SU-DHL-6 (cell line): ENCODE data around the gene BRDT.

ENCODE experiments used
- H2AFZ ChIP-seq: fragments of 200-600 bp; sonication (generic); 2 replicates; pipeline ENCODE4 v1.6.1; 2014; ENCODE audit warnings: low read depth, mild to moderate bottlenecking, moderate library complexity, mixed read lengths, antibody characterized with exemption, low read length; ENCODE audit not compliant: severe bottlenecking
- H3F3A ChIP-seq: fragments of 200-600 bp; shearing (Covaris generic); 2 replicates; pipeline ENCODE4 v1.6.0; 2016; ENCODE audit warnings: antibody characterized with exemption, mild to moderate bottlenecking; ENCODE audit not compliant: insufficient read depth
- H3K27ac ChIP-seq: fragments of 200-600 bp; sonication (generic); 2 replicates; pipeline ENCODE4 v1.5.1; 2016; ENCODE audit warnings: low read depth, mild to moderate bottlenecking, low read length, moderate library complexity, mixed read lengths
- H3K27me3 ChIP-seq: fragments of 200-600 bp; sonication (generic), shearing (Covaris generic); 2 replicates; pipeline ENCODE4 v1.6.0; 2014; ENCODE audit warnings: mild to moderate bottlenecking, low read length
- H3K36me3 ChIP-seq: fragments of 200-600 bp; sonication (generic); 2 replicates; pipeline ENCODE4 v1.6.1; 2014; ENCODE audit warnings: mild to moderate bottlenecking, low read length, mixed read lengths
- H3K4me2 ChIP-seq: fragments of 300-600, 200-600 bp; shearing (Covaris generic), sonication (generic); 2 replicates; pipeline ENCODE4 v1.6.0; 2014; ENCODE audit warnings: low read length, low read depth, mild to moderate bottlenecking; ENCODE audit not compliant: poor library complexity, severe bottlenecking
- H3K4me3 ChIP-seq: fragments of 200-600 bp; sonication (generic); 2 replicates; pipeline ENCODE4 v1.5.1; 2014; ENCODE audit warnings: antibody characterized with exemption, low read length, mild to moderate bottlenecking, mixed read lengths; ENCODE audit not compliant: insufficient read depth, poor library complexity, severe bottlenecking
- H3K79me2 ChIP-seq: fragments of 200-600 bp; sonication (generic); 2 replicates; pipeline ENCODE4 v1.6.1; 2014; ENCODE audit warnings: mild to moderate bottlenecking, low read length, moderate library complexity; ENCODE audit not compliant: insufficient read depth
- H3K9ac ChIP-seq: fragments of 200-600 bp; sonication (generic); 2 replicates; pipeline ENCODE4 v1.7.0; 2014; ENCODE audit warnings: mild to moderate bottlenecking, low read length
- H3K9me2 ChIP-seq: fragments of 200-600 bp; sonication (generic); replicated peaks from 2 replicates; pipeline ENCODE4 v1.6.1; 2014; ENCODE audit warnings: low read length; ENCODE audit not compliant: insufficient read depth
- H3K9me3 ChIP-seq: fragments of 200-600 bp; sonication (generic); 2 replicates; pipeline ENCODE4 v1.6.1; 2014; ENCODE audit warnings: low read length, mixed read lengths; ENCODE audit not compliant: insufficient read depth
- H4K20me1 ChIP-seq: fragments of 200-600 bp; sonication (generic); 2 replicates; pipeline ENCODE4 v1.6.1; 2014; ENCODE audit warnings: low read depth, mild to moderate bottlenecking, antibody characterized with exemption, low read length, moderate library complexity, mixed read lengths
- CTCF ChIP-seq: fragments of 200-600 bp; sonication (generic); IDR thresholded peaks from one replicate; pipeline ENCODE4 v1.5.1; 2017; ENCODE audit warnings: antibody characterized with exemption, mild to moderate bottlenecking, low read length, moderate library complexity; ENCODE audit not compliant: insufficient read depth, poor library complexity, severe bottlenecking
- EZH2phosphoT487 ChIP-seq: fragments of 200-600 bp; sonication (generic), shearing (Covaris generic); conservative IDR thresholded peaks from 2 replicates; pipeline ENCODE4 v1.6.1; 2018; ENCODE audit warnings: mild to moderate bottlenecking, antibody characterized with exemption, low read length, moderate library complexity, mixed read lengths

Gene BRDT

DNA sequence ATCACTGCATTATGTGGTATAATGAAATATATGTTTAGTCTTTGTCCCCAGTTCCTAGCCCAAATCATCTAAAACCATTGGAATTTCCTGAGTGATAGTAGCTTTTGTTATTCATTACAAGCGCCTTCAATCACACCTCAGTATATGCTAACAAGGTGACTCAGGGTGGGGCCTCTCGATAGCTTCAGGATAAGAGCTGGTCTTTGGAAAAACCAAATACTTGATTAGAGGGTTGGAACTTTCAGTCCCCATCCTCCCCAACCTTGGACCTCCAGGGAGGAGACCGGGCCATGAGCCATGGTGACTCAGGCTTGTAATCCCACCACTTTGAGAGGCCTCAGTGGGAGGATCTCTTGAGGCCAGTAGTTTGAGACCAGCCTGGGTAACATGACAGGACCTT is 5.1 kb upstream of the BRDT start:
- H3K36me3 ChIP-seq: no peaks in the 10 kb centered on the region
- no peak overlapping the region for H3K4me2 ChIP-seq
- H3K4me3 ChIP-seq: no peak overlapping the region
- H3K79me2 ChIP-seq: no peaks in the 10 kb centered on the region
- TF ChIP-seq EZH2phosphoT487: no peak
- no peak for TF ChIP-seq CTCF
- no peaks in the 10 kb centered on the region for H3K27me3 ChIP-seq
- H2AFZ ChIP-seq: no peak overlapping the region
- no peak overlapping the region for H3K27ac ChIP-seq
- no peak overlapping the region for H3K9ac ChIP-seq
- no peaks in the 10 kb centered on the region for H4K20me1 ChIP-seq
- H3K9me2 ChIP-seq: no peaks in the 10 kb centered on the region
- no peaks in the 10 kb centered on the region for H3F3A ChIP-seq
- no peaks in the 10 kb centered on the region for H3K9me3 ChIP-seq

DNA sequence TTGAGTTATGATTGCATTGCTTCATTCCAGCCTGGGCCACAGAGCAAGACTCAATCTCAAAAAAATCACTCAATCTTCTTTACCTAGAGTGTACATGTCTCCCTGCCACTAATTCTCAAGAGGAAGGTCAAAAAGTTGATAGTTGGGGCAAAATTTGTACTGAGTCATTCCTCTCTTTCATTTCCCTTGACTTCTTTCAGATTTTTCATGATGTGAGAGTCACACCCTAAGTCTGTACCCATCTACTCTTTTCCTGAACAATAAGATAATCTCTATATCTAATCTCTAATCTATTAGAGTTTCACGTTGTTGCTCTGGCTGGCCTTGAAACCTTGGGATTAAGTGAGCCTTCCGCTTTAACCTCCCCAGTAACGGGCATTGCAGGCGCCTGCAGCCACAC is 1.1 kb upstream of the BRDT start:
- H2AFZ ChIP-seq: no peak overlapping the region
- no peaks in the 10 kb centered on the region for H3K9me2 ChIP-seq
- H4K20me1 ChIP-seq: no peaks in the 10 kb centered on the region
- no peaks in the 10 kb centered on the region for H3K36me3 ChIP-seq
- no peaks in the 10 kb centered on the region for H3K27me3 ChIP-seq
- no peak overlapping the region for H3K9ac ChIP-seq
- TF ChIP-seq EZH2phosphoT487: no peak
- TF ChIP-seq CTCF: no peak
- no peaks in the 10 kb centered on the region for H3F3A ChIP-seq
- no peak overlapping the region for H3K4me3 ChIP-seq
- no peak overlapping the region for H3K27ac ChIP-seq
- no peaks in the 10 kb centered on the region for H3K79me2 ChIP-seq
- no peaks in the 10 kb centered on the region for H3K9me3 ChIP-seq
- no peak overlapping the region for H3K4me2 ChIP-seq

GRCh38 chr1:91948501-91949355 is 473 bp upstream of the BRDT start:
- H4K20me1 ChIP-seq: no peaks in the 10 kb centered on the region
- H3K79me2 ChIP-seq: no peaks in the 10 kb centered on the region
- TF ChIP-seq CTCF (no peak), EZH2phosphoT487 (no peak)
- H3K4me3 ChIP-seq: no peak overlapping the region
- no peak overlapping the region for H2AFZ ChIP-seq
- no peaks in the 10 kb centered on the region for H3K27me3 ChIP-seq
- H3K4me2 ChIP-seq: no peak overlapping the region
- H3K27ac ChIP-seq: no peak overlapping the region
- H3F3A ChIP-seq: no peaks in the 10 kb centered on the region
- H3K9me3 ChIP-seq: no peaks in the 10 kb centered on the region
- H3K36me3 ChIP-seq: no peaks in the 10 kb centered on the region
- H3K9ac ChIP-seq: no peak overlapping the region
- no peaks in the 10 kb centered on the region for H3K9me2 ChIP-seq
